ENCODE results near the gene TMEM150B. TPM values are rescaled to one million over a fixed set of nuclear protein-coding genes. Genes with fewer than 3 reads are reported as not detected.

Gene TMEM150B
- total RNA-seq, 4 donors from 2014 or later = 1.3 TPM; not detected in 3

- Histone ChIP-seq H3K4me1 (no peaks in the 10 kb centered on the region), H3K27me3 (no peaks in the 10 kb centered on the region), H3K36me3 (no peaks in the 10 kb centered on the region), H3K9me3 (no peaks in the 10 kb centered on the region), H3K27ac (no peak overlapping the region), H3K4me3 (replicated peaks in 1 of 3) (no peak overlapping the region)
- WGBS, 2 donors = 83 to 87% methylated on average over 8 to 9 of the region's 9 CpGs
- DNase-seq = no peak
- intact Hi-C loops (cut with DNase I) = no loop called here
- TF ChIP-seq POLR2A (IDR thresholded peaks at IDR 0.05) = no peak
- no peak for TF ChIP-seq CTCF (IDR thresholded peaks at IDR 0.05)
Measured at GRCh38 chr19:55321466-55322137, 3.5 kb downstream of the TMEM150B start.

DNA sequence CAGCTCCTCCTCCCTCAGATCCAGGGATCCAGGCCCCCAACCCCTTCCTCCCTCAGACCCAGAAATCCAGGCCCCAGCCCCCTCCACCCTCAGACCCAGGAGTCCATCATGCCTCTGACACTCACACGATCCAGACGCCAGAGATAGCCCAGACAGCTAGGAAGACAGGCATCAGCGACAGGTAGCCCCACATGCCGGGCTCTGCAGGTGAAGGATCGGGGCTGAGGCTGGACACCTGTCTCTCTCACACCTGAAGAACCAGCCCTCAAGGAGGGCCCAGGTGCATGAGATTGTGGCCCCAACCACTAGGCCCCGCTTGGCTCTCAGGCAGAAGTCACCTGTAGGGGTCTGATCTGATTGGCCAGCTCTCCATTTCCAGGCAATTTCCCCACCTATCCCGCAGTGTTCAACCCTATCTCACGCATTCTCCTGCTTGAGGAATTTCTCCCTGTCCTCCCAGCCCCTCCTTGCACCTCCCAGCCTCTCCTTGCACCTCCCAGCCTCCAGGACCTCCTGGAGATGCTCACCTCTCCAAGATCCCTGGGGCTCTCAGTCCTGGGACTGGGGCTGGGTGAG is 4.2 kb downstream of the TMEM150B start:
- TF ChIP-seq CTCF (IDR thresholded peaks at IDR 0.05) = no peak
- TF ChIP-seq POLR2A (IDR thresholded peaks at IDR 0.05) = no peak
- Histone ChIP-seq H3K27me3 (no peaks in the 10 kb centered on the region), H3K9me3 (no peaks in the 10 kb centered on the region), H3K4me3 (replicated peaks in 1 of 3) (no peak overlapping the region), H3K36me3 (no peaks in the 10 kb centered on the region), H3K4me1 (no peaks in the 10 kb centered on the region), H3K27ac (no peak overlapping the region)
- WGBS, 2 donors = 82 to 92% methylated on average over 8 of the region's 8 CpGs
- no peak for DNase-seq
- intact Hi-C loops (cut with DNase I) = no loop called here

DNA sequence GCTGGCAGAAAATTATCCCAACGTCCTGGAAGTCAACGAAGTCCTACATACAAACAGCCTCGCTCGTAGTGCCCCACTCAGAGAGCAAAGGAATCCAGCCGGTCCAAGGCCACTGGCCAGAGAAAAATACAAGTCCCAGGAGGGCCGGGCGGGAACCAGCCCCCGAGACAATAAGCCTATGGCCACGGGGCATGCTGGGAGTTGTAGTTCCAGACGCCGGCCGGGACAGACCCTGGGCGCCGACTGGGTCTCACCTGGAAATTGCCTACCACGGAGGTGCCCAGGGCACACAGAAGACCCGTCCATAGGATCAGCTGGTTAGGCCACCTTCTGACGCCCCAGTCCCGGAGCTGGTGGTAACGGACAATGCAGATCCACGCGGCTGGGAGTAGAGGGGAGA is 5.4 kb downstream of the TMEM150B start:
- TF ChIP-seq POLR2A (IDR thresholded peaks at IDR 0.05) (no peak), CTCF (IDR thresholded peaks at IDR 0.05) (no peak)
- H3K27ac ChIP-seq = no peak overlapping the region
- peak; percentile 11 to 16 for DNase-seq
- no peaks in the 10 kb centered on the region for H3K36me3 ChIP-seq
- intact Hi-C loops (cut with DNase I) = no loop called here
- no peak overlapping the region for H3K4me3 ChIP-seq (replicated peaks in 1 of 3)
- H3K27me3 ChIP-seq = no peaks in the 10 kb centered on the region
- WGBS, 2 donors = 14 to 21% methylated on average over 13 to 18 of the region's 21 CpGs
- H3K4me1 ChIP-seq = no peaks in the 10 kb centered on the region
- no peaks in the 10 kb centered on the region for H3K9me3 ChIP-seq

DNA sequence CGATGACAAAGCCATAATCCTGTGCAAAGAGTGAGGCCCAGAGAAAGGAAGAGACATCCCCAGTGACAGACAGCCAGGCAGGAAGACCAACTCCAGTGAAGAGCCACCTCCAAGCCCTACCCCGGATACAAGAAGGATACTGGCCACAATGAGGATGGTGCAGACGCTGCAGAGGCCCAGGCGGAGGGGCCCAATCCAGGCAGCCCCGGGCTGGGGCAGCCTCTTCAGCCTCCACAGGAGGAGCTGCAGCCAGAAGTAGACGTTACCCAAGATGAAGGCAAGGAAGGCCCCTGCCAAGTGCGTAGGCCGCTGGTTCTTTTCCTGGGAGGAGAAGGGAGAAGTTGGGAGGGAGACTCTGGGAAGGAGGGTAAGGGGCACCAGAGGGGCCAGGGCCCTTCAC is 8.5 kb downstream of the TMEM150B start:
- intact Hi-C loops (cut with DNase I) = no loop called here
- no peaks in the 10 kb centered on the region for H3K27me3 ChIP-seq
- H3K4me1 ChIP-seq = no peaks in the 10 kb centered on the region
- DNase-seq = no peak
- no peak overlapping the region for H3K27ac ChIP-seq
- WGBS, 2 donors = 78 to 84% methylated on average over 8 of the region's 8 CpGs
- no peak for TF ChIP-seq CTCF (IDR thresholded peaks at IDR 0.05)
- no peak for TF ChIP-seq POLR2A (IDR thresholded peaks at IDR 0.05)
- no peaks in the 10 kb centered on the region for H3K9me3 ChIP-seq
- no peaks in the 10 kb centered on the region for H3K36me3 ChIP-seq
- no peak overlapping the region for H3K4me3 ChIP-seq (replicated peaks in 1 of 3)

GRCh38 chr19:55315956-55316525 is 9.1 kb downstream of the TMEM150B start:
- no peak overlapping the region for H3K4me3 ChIP-seq (replicated peaks in 1 of 3)
- H3K9me3 ChIP-seq = no peaks in the 10 kb centered on the region
- H3K4me1 ChIP-seq = no peaks in the 10 kb centered on the region
- no peak for DNase-seq
- no peaks in the 10 kb centered on the region for H3K27me3 ChIP-seq
- no peaks in the 10 kb centered on the region for H3K36me3 ChIP-seq
- no peak overlapping the region for H3K27ac ChIP-seq
- intact Hi-C loops (cut with DNase I) = no loop called here
- no peak for TF ChIP-seq CTCF (IDR thresholded peaks at IDR 0.05)
- WGBS, 2 donors = 89 to 91% methylated on average over 13 of the region's 13 CpGs
